ENCODE data around the gene HSPA14. TPM values are rescaled to one million over a fixed set of nuclear protein-coding genes. Genes with fewer than 3 reads are reported as not detected.

Gene HSPA14
- total and polyA plus RNA-seq, 10 of the 15 experiments (the other 5 are each of a cell fraction or from before 2014, with no cell fraction given) = 26.6 to 56.1 (median 34.3) TPM

DNA sequence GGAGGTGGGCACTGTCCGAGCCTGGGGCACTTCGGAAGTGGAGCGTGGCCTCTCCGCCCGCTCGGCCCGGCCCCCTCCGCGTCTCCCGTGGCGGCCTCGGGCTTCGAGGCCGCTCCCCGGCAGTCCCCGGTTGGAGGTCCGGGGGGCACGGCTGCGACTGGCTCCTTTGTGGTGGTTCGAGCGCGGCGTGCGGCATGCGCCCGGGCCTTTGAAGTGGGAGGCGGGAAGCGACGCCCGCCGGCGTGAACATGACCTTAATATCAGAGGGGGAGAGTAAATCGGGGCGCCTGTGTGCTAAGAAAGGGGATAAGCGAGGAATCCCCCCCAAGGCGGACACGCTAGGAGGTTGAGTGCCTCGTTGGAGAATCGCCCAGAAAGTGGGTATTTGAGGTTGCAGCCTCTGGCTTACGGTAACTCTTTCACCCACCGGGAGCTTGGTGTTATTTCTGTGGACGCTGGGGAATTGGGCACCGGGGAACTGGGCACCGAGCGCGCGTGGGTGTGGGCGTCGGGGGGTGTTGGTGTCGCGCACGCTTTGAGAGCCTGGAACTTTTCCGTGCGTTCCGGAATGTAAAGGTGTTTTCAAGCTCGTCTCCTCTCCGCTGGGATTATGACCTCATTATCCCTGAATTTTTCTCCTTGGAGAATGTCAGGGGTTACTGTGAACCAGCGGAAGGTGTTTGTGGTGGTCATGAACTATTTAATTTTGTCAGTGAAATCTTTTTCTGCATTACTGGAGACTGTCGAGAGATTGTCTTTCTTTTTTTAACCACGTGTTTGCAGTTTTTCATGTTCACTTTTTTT lies 41.2 kb downstream of the HSPA14 start (continued):
- TF ChIP-seq MAX (IDR thresholded peaks at IDR 0.05; ENCODE audit: low read depth, low read length) (peak; percentile 6; the same call in 1 of the 2 replicates), USF2 (IDR thresholded peaks at IDR 0.05; ENCODE audit: borderline replicate concordance, low read depth, low read length) (no peak), SIN3A (IDR thresholded peaks at IDR 0.05; ENCODE audit: low read depth, low read length) (peak; percentile 59; the same call in 1 of the 2 replicates), ZBTB4 (CRISPR knock-in tag; IDR thresholded peaks at IDR 0.05) (no peak), SMAD5 (IDR thresholded peaks at IDR 0.05; ENCODE audit: low read depth) (no peak), HDGF (IDR thresholded peaks at IDR 0.05) (no peak), E4F1 (IDR thresholded peaks at IDR 0.05; ENCODE audit: borderline replicate concordance, partially characterized antibody) (no peak), NR2C2 (IDR thresholded peaks at IDR 0.05; ENCODE audit: borderline replicate concordance, control insufficient read depth, insufficient read length, low read depth) (no peak), LARP7 (IDR thresholded peaks at IDR 0.05) (0 out of 2 replicates have a peak, but pooled peaks have one; percentile 22), BHLHE40 (IDR thresholded peaks at IDR 0.05; ENCODE audit: borderline replicate concordance in 1 of 2, low read depth in 2 of 2, low read length in 1 of 2) (no peak; a peak in 1 of 4 replicates), SUZ12 (IDR thresholded peaks at IDR 0.05; ENCODE audit: unreplicated experiment) (no peak)
- TF ChIP-seq, protein P1, sequence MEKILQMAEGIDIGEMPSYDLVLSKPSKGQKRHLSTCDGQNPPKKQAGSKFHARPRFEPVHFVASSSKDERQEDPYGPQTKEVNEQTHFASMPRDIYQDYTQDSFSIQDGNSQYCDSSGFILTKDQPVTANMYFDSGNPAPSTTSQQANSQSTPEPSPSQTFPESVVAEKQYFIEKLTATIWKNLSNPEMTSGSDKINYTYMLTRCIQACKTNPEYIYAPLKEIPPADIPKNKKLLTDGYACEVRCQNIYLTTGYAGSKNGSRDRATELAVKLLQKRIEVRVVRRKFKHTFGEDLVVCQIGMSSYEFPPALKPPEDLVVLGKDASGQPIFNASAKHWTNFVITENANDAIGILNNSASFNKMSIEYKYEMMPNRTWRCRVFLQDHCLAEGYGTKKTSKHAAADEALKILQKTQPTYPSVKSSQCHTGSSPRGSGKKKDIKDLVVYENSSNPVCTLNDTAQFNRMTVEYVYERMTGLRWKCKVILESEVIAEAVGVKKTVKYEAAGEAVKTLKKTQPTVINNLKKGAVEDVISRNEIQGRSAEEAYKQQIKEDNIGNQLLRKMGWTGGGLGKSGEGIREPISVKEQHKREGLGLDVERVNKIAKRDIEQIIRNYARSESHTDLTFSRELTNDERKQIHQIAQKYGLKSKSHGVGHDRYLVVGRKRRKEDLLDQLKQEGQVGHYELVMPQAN (conservative IDR thresholded peaks at IDR 0.05) = peak; percentile 50; the same call in 1 of the 2 replicates

Measured in GM12878 (cell line).